ENCODE results near the gene LHFPL2.

Gene LHFPL2

DNA sequence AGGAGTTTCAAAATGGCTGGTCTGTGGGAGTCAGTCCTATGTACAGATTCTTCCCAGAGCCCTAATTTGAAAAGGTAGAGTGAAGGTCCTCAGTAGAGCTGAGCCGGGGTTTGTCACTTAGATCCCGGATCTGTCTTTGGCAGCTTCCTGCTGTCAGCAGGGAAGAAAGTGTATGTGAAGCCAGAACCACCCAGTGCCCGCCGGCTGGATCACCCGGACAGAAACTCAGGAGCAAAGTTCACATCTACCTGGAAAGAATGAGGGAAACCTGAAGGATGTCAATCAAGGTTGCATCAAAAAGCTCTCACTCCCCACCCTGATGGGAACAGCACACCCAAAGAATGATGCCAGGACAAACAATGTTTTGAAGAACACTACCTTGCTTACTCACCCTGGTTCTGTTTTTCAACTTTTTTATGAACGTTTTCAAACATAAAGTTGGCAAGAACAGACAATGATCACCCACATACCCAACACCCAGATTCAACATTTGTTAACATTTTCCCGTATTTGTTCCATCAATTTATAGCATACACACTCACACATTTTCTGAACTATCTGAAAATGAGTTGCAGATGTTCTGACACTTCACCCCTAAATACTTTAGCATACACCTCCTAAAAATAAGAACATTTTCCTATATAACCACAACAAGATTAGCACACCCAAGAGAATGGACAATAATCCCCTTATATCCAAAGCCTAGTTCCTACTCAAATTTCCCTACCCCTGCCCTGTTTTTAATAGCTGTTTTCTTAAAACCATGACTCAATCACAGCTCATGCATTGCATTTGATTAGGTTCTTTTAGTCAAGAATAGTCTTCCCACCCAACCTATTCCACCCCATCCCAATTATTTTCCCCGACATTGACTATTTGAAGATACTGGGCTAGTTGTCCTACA, 133.9 kb downstream of the LHFPL2 start:
- Histone ChIP-seq H3K4me1 (ENCODE audit: control insufficient read depth, low read length) (peaks cover 10% of the 10 kb centered on the region), H3K79me2 (ENCODE audit: control insufficient read depth, low read length) (no peaks in the 10 kb centered on the region), H3K27ac (ENCODE audit: low read depth, low read length) (no peak overlapping the region), H3K4me3 (ENCODE audit: low read length) (no peak overlapping the region), H4K20me1 (ENCODE audit: control insufficient read depth, insufficient read depth, low read depth, low read length) (no peaks in the 10 kb centered on the region), H3K27me3 (ENCODE audit: control insufficient read depth, low read length) (peaks cover 18% of the 10 kb centered on the region), H3K9me3 (ENCODE audit: control insufficient read depth, insufficient read depth, low read length) (no peaks in the 10 kb centered on the region), H3K36me3 (ENCODE audit: control insufficient read depth, low read length) (no peaks in the 10 kb centered on the region), H3K4me2 (ENCODE audit: low read length) (no peak overlapping the region), H3K9me2 (replicated peaks; ENCODE audit: control insufficient read depth, low read length) (no peaks in the 10 kb centered on the region), H3F3A (ENCODE audit: control insufficient read depth, insufficient read depth) (no peaks in the 10 kb centered on the region)
- TF ChIP-seq, protein P1, sequence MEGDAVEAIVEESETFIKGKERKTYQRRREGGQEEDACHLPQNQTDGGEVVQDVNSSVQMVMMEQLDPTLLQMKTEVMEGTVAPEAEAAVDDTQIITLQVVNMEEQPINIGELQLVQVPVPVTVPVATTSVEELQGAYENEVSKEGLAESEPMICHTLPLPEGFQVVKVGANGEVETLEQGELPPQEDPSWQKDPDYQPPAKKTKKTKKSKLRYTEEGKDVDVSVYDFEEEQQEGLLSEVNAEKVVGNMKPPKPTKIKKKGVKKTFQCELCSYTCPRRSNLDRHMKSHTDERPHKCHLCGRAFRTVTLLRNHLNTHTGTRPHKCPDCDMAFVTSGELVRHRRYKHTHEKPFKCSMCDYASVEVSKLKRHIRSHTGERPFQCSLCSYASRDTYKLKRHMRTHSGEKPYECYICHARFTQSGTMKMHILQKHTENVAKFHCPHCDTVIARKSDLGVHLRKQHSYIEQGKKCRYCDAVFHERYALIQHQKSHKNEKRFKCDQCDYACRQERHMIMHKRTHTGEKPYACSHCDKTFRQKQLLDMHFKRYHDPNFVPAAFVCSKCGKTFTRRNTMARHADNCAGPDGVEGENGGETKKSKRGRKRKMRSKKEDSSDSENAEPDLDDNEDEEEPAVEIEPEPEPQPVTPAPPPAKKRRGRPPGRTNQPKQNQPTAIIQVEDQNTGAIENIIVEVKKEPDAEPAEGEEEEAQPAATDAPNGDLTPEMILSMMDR (IDR thresholded peaks at IDR 0.05; ENCODE audit: low read depth, low read length, poor library complexity, severe bottlenecking), result no peak
- no peak for TF ChIP-seq EZH2phosphoT487 (IDR thresholded peaks at IDR 0.05; ENCODE audit: borderline replicate concordance, low read length)

DNA sequence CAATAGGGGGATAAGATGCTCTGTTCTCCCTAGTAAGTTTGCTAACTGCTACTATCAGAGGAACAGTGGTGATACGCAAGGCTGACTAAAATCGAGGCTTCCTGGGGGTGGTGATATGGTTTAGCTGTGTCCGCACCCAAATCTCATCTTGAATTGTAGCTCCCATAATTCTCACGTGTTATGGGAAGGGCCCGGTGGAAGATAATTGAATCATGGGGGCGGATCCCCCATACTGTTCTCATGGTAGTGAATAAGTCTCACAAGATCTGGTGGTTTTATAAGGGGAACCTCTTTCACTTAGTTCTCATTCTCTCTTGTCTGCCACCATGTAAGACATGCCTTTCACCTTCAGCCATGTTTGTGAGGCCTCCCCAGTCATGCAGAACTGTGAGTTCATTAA, 135.1 kb downstream of the LHFPL2 start:
- H3F3A ChIP-seq (ENCODE audit: control insufficient read depth, insufficient read depth), result no peaks in the 10 kb centered on the region
- no peaks in the 10 kb centered on the region for H3K79me2 ChIP-seq (ENCODE audit: control insufficient read depth, low read length)
- H3K4me2 ChIP-seq (ENCODE audit: low read length), result no peak overlapping the region
- H3K4me3 ChIP-seq (ENCODE audit: low read length), result no peak overlapping the region
- H3K27me3 ChIP-seq (ENCODE audit: control insufficient read depth, low read length), result peaks cover 31% of the 10 kb centered on the region
- H4K20me1 ChIP-seq (ENCODE audit: control insufficient read depth, insufficient read depth, low read depth, low read length), result no peaks in the 10 kb centered on the region
- no peaks in the 10 kb centered on the region for H3K9me3 ChIP-seq (ENCODE audit: control insufficient read depth, insufficient read depth, low read length)
- H3K36me3 ChIP-seq (ENCODE audit: control insufficient read depth, low read length), result no peaks in the 10 kb centered on the region
- H3K4me1 ChIP-seq (ENCODE audit: control insufficient read depth, low read length), result peaks cover 13% of the 10 kb centered on the region
- H3K27ac ChIP-seq (ENCODE audit: low read depth, low read length), result no peak overlapping the region
- no peak for TF ChIP-seq EZH2phosphoT487 (IDR thresholded peaks at IDR 0.05; ENCODE audit: borderline replicate concordance, low read length)
- TF ChIP-seq, protein P1 (IDR thresholded peaks at IDR 0.05; ENCODE audit: low read depth, low read length, poor library complexity, severe bottlenecking), result no peak
- no peaks in the 10 kb centered on the region for H3K9me2 ChIP-seq (replicated peaks; ENCODE audit: control insufficient read depth, low read length)

DNA sequence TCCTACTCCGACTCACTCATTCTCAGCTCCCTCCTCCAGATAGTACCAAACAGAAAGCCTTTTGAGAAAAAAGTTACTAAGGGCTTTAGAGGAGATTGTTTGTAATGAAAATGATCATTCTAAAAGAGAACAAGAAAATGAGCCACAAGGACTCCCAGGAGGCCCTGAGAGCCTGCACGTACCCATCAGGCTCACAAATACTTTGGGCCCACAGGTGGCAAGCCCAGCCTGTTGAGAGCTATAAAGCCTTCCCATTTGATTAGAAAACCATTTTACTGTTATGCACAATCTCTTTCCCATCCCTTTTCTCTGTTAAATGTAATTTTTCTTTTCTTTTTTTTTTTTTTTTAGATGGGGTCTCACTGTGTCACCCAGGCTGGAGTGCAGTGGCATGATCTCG, 136.1 kb downstream of the LHFPL2 start:
- Histone ChIP-seq H3K4me3 (ENCODE audit: low read length) (no peak overlapping the region), H3K27ac (ENCODE audit: low read depth, low read length) (no peak overlapping the region), H3K4me1 (ENCODE audit: control insufficient read depth, low read length) (peaks cover 13% of the 10 kb centered on the region), H3K27me3 (ENCODE audit: control insufficient read depth, low read length) (peaks cover 32% of the 10 kb centered on the region), H3K36me3 (ENCODE audit: control insufficient read depth, low read length) (no peaks in the 10 kb centered on the region), H3K9me2 (replicated peaks; ENCODE audit: control insufficient read depth, low read length) (no peaks in the 10 kb centered on the region), H4K20me1 (ENCODE audit: control insufficient read depth, insufficient read depth, low read depth, low read length) (no peaks in the 10 kb centered on the region), H3K79me2 (ENCODE audit: control insufficient read depth, low read length) (no peaks in the 10 kb centered on the region), H3F3A (ENCODE audit: control insufficient read depth, insufficient read depth) (no peaks in the 10 kb centered on the region), H3K4me2 (ENCODE audit: low read length) (no peak overlapping the region), H3K9me3 (ENCODE audit: control insufficient read depth, insufficient read depth, low read length) (no peaks in the 10 kb centered on the region)
- TF ChIP-seq EZH2phosphoT487 (IDR thresholded peaks at IDR 0.05; ENCODE audit: borderline replicate concordance, low read length), result no peak
- TF ChIP-seq, protein P1 (IDR thresholded peaks at IDR 0.05; ENCODE audit: low read depth, low read length, poor library complexity, severe bottlenecking), result no peak
